Mesothelial cell of epicardium (in vitro differentiated cells): ENCODE results near the gene CAST. TPM values are rescaled to one million over a fixed set of nuclear protein-coding genes. Genes with fewer than 3 reads are reported as not detected.
A peak's percentile ranks its signal among the peaks of the same experiment; 100 is the strongest.

Experiments
- DNase-seq, 2 experiments: peaks; one replicate each; pipeline ENCODE4 v3.0.0; 2021; ENCODE audit warnings: low spot score in 2 of 2; ENCODE audit not compliant: unreplicated experiment in 2 of 2
- H3K27ac Mint-ChIP-seq: 2 replicates; pipeline ENCODE4 v1.8.0; 2021; ENCODE audit warnings: mixed read lengths
- H3K27me3 Mint-ChIP-seq: 2 replicates; pipeline ENCODE4 v1.8.0; 2021; ENCODE audit warnings: low read depth, mixed read lengths
- H3K36me3 Mint-ChIP-seq: 2 replicates; pipeline ENCODE4 v1.8.0; 2021; ENCODE audit warnings: mixed read lengths
- H3K4me1 Mint-ChIP-seq: 2 replicates; pipeline ENCODE4 v1.8.0; 2021; ENCODE audit warnings: mixed read lengths
- H3K4me3 Mint-ChIP-seq: 2 replicates; pipeline ENCODE4 v1.8.0; 2021; ENCODE audit warnings: mild to moderate bottlenecking, moderate library complexity, mixed read lengths
- H3K9me3 Mint-ChIP-seq: 2 replicates; pipeline ENCODE4 v1.8.0; 2021; ENCODE audit warnings: mixed read lengths
- CTCF ChIP-seq: fragments of 200-600 bp; sonication (generic); IDR thresholded peaks from one replicate; pipeline ENCODE4 v1.5.0; 2021; ENCODE audit warnings: antibody characterized with exemption; ENCODE audit not compliant: unreplicated experiment
- total RNA-seq: library from RNA; stranded (reverse); gene quantifications from 3 replicates; pipeline ENCODE4 v1.2.1, GENCODE V29; 2021

The CAST gene
- total RNA-seq, 1 donor from 2014 or later: 132 TPM

- no peak for TF ChIP-seq CTCF
- peaks cover 42% of the 10 kb centered on the region for H3K4me1 Mint-ChIP-seq
- no peak overlapping the region for H3K27ac Mint-ChIP-seq
- DNase-seq: no peak
- no peaks in the 10 kb centered on the region for H3K27me3 Mint-ChIP-seq
- H3K9me3 Mint-ChIP-seq: no peaks in the 10 kb centered on the region
- peaks cover 37% of the 10 kb centered on the region for H3K36me3 Mint-ChIP-seq
- no peak overlapping the region for H3K4me3 Mint-ChIP-seq
Observed at GRCh38 chr5:96776621-96777020, 114.4 kb downstream of the CAST start.

- no peak overlapping the region for H3K27ac Mint-ChIP-seq
- H3K4me3 Mint-ChIP-seq: no peak overlapping the region
- H3K36me3 Mint-ChIP-seq: peaks cover 49% of the 10 kb centered on the region
Observed at GRCh38 chr5:96778409-96778808, 116.2 kb downstream of the CAST start.

GRCh38 chr5:96780626-96781025 lies 118.5 kb downstream of the CAST start:
- Mint-ChIP-seq H3K4me3 (no peak overlapping the region), H3K4me1 (peaks cover 33% of the 10 kb centered on the region), H3K36me3 (peaks cover 58% of the 10 kb centered on the region), H3K27me3 (no peaks in the 10 kb centered on the region), H3K27ac (peak overlapping the region; percentile 61), H3K9me3 (peaks cover 6% of the 10 kb centered on the region)
- no peak for DNase-seq
- no peak for TF ChIP-seq CTCF

More at GRCh38 chr5:96778409-96778808, 116.2 kb downstream of the CAST start:
- DNase-seq: no peak
- peaks cover 6% of the 10 kb centered on the region for H3K9me3 Mint-ChIP-seq
- no peak for TF ChIP-seq CTCF
- H3K4me1 Mint-ChIP-seq: peaks cover 35% of the 10 kb centered on the region
- no peaks in the 10 kb centered on the region for H3K27me3 Mint-ChIP-seq

- no peak for TF ChIP-seq CTCF
- Mint-ChIP-seq H3K36me3 (peaks cover 58% of the 10 kb centered on the region), H3K27me3 (no peaks in the 10 kb centered on the region), H3K9me3 (peaks cover 6% of the 10 kb centered on the region), H3K27ac (peak overlapping the region; percentile 61), H3K4me1 (peaks cover 33% of the 10 kb centered on the region), H3K4me3 (no peak overlapping the region)
- DNase-seq: no peak
Observed at GRCh38 chr5:96781031-96781971, 119.1 kb downstream of the CAST start.

- H3K27me3 Mint-ChIP-seq: no peaks in the 10 kb centered on the region
- peaks cover 46% of the 10 kb centered on the region for H3K36me3 Mint-ChIP-seq
Observed at GRCh38 chr5:96783326-96783725, 121.2 kb downstream of the CAST start.

More at GRCh38 chr5:96783326-96783725, 121.2 kb downstream of the CAST start:
- no peak for DNase-seq
- H3K9me3 Mint-ChIP-seq: peaks cover 6% of the 10 kb centered on the region
- H3K4me3 Mint-ChIP-seq: no peak overlapping the region
- TF ChIP-seq CTCF: no peak
- no peak overlapping the region for H3K27ac Mint-ChIP-seq
- peaks cover 28% of the 10 kb centered on the region for H3K4me1 Mint-ChIP-seq
